Left renal cortex interstitium (tissue), 4 donors: ENCODE results near the gene ATP12A. TPM values are rescaled to one million over a fixed set of nuclear protein-coding genes. Genes with fewer than 3 reads are reported as not detected.

Experiments used
- DNase-seq, 4 donors: peaks; one replicate each; pipeline ENCODE4 v3.0.0-alpha.2; 2013; ENCODE audit warnings: low read depth in 4 of 4, low spot score in 2 of 4, missing footprints in 1 of 4
- polyA plus RNA-seq, 4 donors: library from polyadenylated mRNA; unstranded; fragments of 120-200 nt; gene quantifications; one replicate each; pipeline ENCODE4 v1.2.1, GENCODE V29; 2013; ENCODE audit not compliant: insufficient read length in 4 of 4

Gene ATP12A
- polyA plus RNA-seq, 4 donors = 8.7 to 28.9 (median 21.7) TPM

DNA sequence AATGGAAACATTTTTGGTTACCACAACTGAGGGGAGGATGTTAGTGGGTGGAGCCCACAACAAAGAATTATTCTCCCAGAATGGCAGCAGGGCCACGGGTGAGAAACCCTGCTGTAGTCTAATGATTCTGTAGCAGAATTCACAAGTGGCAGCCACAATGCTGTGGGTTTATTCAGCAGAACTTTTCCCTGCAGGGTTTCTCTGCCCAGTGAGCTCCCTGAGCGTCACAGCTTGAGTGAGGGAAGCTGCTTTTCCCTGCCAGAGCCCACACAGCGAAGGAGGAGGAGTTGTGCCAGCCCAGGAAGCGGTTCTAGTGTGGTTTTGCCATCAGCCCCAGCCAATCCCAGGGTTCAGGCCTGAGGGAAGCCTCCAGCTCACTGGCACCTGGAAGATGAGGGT lies 4.4 kb downstream of the ATP12A start:
- no peak for DNase-seq

DNA sequence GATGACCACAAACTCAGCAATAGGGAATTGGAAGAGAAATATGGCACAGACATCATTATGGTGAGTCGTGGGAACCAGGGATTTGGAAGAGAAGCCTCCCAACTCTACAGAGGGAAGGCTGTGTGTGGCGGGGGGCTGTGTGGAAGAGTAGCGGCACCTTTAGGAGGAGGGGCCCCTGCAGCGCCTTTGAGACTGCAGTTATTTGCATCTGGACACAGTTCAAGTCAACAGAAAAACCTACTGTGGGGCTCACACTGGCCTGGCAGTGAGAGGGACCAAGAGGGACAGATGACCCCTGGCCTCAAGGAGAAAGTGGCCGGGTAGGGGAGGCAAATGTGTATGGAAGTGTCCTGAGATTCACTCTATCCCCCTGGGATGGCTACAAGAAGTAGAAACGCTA lies 5.1 kb downstream of the ATP12A start:
- DNase-seq = no peak

DNA sequence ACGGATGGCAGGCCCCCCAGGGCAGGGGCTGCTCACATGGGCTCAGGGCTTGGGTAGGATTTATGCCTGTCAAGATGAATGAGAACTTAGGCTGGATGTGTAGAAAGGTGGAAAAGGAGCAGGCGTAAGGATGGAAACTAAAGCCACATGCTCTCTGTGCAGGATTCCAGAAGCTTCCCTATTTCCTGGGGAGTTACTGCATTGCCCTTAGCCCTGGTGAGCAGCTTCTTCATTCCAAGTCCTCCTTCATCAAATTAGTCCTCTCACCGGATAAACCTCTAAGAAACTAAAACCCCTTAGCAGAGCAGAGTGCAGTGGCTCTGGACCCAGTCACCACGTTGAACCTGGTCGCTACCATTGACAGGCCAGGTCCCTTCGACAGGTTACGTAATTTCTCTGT lies 7.4 kb downstream of the ATP12A start:
- no peak for DNase-seq

GRCh38 chr13:24688111-24688510 lies 7.9 kb downstream of the ATP12A start:
- no peak for DNase-seq

DNA sequence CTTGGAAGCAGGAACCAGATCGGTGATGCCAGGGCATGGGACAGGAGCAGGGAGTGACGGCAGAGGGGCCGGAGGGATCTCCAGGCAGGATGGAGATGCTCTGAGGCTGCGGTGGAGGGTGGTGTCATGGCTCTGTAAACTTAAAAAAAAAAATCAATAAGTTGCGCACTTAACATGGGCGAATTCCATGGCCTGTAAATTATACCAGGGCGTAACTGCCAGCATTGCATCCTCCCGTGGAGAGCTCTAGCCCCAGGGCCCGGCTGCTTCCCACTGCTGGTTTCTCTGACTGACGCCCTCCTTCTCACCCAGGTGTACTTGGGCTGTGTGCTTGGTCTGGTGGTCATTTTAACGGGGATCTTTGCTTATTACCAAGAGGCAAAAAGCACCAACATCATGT lies 8.7 kb downstream of the ATP12A start:
- no peak for DNase-seq

DNA sequence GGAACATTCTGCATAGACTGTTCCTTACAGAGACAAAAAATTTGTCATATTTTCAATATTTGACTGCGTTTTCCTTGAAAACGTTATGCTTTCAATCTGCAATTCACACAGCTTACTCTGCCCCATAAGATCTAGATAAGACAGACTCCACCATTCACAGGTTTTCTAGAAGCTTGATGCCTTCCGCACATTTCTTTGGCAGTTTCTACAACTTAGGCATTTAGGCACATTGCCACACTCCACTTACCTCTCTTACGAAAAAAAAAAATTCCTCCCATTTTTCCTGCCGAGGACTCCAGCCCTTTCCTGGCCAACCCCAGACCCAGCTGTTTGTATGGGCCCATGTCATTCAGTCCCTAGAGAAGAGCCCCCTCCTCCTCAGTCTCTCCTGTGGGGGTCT lies 11.2 kb downstream of the ATP12A start:
- DNase-seq = no peak

DNA sequence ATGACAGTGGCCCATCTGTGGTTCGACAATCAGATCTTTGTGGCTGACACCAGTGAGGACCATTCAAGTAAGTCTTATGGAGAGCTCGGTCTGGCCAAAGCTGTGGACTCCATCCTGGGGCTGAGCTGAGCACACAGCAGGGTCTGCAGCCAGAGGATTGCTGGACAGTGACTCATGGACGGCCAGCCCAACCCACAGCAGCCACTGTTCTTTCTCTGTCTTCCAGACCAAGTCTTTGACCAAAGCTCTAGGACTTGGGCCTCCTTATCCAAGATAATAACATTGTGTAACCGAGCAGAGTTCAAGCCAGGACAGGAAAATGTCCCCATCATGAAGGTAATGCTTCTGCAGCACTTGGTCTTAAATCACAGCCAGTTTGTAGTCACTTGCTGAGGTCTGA lies 12.4 kb downstream of the ATP12A start:
- DNase-seq = no peak

GRCh38 chr13:24693862-24694471 lies 13.8 kb downstream of the ATP12A start:
- no peak for DNase-seq

- no peak for DNase-seq
Observed at GRCh38 chr13:24694907-24695306, 14.7 kb downstream of the ATP12A start.

- no peak for DNase-seq
Observed at GRCh38 chr13:24698686-24699085, 18.5 kb downstream of the ATP12A start.

- DNase-seq = no peak
Observed at GRCh38 chr13:24699541-24699940, 19.3 kb downstream of the ATP12A start.

GRCh38 chr13:24700539-24700938 lies 20.3 kb downstream of the ATP12A start:
- no peak for DNase-seq

DNA sequence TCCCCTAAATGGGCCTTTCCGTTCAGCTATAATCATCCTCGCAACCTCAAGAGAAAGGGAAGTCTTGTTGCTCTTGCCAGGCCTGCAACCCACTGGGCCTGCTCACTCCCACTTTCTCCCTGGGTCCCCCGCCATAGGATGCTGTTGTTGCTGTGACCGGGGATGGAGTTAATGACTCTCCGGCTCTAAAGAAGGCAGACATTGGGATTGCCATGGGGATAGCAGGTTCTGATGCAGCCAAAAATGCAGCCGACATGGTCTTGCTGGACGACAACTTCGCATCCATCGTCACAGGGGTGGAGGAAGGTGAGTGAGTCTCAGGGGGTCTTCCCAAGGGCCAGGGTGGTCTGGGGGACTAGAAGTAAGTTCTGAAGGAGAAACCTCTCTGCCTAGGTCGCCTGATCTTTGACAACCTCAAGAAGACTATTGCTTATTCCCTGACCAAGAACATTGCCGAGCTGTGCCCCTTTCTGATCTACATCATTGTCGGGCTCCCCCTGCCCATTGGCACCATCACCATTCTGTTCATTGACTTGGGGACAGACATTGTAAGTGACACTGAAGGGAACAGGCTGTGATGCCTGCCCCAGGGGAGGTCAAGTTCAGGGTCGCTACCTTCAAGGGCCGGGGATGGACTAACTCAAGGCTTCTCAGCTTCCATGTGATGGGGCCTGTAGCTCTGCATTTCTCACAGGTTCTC lies 26.8 kb downstream of the ATP12A start:
- no peak for DNase-seq

DNA sequence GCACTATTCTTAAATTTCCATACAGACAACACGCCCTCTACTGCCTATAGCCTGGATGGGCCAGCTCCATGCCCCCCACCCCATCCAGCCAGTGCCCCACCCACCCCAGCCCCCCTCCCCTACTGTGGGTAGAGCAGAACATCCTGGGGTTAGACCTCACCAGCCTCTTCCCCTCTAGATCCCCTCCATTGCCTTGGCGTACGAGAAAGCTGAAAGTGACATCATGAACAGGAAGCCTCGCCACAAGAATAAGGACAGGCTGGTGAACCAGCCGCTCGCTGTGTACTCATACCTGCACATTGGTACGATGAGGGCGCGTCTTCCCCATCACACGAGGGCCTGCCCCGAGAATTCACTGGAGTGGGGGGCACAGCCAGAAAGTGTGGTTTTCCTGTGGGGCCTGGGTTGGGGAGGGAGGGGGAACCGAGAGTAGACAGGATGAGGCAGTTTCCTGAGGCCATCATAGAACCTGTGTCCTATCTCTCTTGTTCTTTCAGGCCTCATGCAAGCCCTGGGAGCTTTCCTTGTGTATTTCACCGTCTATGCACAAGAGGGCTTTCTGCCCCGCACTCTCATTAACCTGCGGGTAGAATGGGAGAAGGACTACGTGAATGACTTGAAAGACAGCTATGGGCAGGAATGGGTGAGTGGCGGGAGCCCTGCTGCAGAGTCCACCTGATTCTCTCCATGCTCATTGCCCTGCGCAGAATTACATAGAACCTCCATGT lies 29.1 kb downstream of the ATP12A start:
- DNase-seq = no peak

DNA sequence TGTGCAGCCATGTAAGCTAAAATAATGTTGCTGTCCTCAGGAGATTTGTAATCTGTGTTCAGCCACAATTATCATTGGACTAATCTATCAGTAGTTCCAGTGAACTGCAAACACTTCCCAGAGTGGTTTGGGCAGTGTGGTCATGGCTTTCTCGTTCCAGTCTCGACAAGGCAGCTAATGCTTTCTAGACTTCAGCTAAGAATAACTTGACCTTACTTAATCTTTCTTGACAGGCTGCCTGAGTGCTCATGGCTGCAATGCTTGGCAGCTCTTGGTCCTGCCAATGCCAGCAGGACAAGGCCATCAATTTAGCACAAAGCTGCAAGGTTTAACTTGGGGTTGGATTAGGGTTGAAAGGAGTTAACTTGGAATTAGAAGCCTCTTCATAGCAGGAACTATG lies 32.8 kb downstream of the ATP12A start:
- DNase-seq = no peak

GRCh38 chr13:24716011-24716410 lies 35.8 kb downstream of the ATP12A start:
- no peak for DNase-seq

- no peak for DNase-seq
Observed at GRCh38 chr13:24716446-24716845, 36.2 kb downstream of the ATP12A start.

DNA sequence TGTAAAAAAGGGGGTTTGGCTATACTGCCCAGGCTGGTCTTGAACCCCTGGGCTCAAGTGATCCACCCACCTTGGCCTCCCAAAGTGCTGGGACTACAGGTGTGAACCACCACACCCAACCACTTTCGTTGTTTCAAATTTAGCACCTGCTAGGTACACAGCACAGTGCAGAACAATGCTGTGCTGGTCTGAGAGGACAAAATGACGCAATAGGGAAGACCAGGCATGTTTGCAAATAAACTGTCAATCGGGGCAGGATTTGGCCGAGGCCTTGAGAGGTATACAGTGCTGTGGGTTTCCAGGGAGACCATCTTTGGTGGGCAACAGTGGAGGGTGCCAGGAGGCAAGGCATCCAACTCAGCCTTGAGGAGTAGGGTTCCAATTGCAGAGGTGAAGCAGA lies 37.0 kb downstream of the ATP12A start:
- no peak for DNase-seq

- DNase-seq = no peak
Observed at GRCh38 chr13:24718192-24718965, 38.2 kb downstream of the ATP12A start.

DNA sequence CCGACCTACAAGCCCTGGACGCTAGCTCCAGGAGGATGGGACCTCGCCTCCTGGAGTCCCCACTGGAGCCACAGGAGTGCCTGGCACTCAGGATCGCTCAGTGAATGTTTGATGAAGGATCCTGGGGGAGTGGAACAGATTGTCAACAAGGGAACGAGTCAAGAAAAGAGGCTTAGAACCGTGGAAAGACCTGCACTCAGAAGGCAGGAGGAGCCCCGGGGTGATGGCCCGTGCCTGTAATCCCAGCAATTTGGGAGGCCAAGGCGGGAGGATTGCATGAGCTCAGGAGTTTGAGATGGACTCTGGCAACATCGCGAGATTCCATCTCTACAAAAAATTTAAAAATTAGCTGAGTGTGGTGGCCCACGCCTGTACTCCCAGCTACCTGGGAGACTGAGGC lies 38.9 kb downstream of the ATP12A start:
- no peak for DNase-seq

DNA sequence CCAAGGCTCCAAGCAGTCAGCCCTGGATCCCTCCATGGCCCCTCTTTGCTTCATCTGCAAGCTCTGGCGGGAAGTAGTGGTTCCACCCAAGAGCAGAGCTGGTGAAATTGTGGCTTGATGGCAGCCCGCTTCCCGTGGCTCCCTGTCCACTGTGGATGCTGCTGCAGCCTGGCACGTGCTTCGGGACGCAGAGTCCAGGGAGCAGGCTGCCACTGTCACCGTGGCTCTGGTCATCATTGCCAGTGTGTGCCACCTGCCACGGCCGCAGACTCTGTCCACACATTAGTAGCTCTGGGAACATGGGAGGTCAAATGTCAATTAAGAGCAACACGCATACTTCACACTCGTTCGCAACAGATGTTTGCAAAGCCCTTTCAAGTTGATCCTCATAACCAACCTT lies 43.0 kb downstream of the ATP12A start:
- no peak for DNase-seq
